HepG2 (cell line): ENCODE data around the gene TTC31. TPM values are rescaled to one million over a fixed set of nuclear protein-coding genes. Genes with fewer than 3 reads are reported as not detected.

Experiments used
- ATAD3A ChIP-seq: sonication (generic); formaldehyde crosslinking; IDR thresholded peaks from 2 replicates; pipeline ENCODE4 v1.4.0; 2020; ENCODE audit warnings: missing genetic modification reagents
- BCL6 ChIP-seq: IDR thresholded peaks from 2 replicates; pipeline ENCODE4 v1.6.1; 2016; ENCODE audit warnings: missing genetic modification reagents, missing compliant biosample characterization
- CC2D1A ChIP-seq: sonication (generic); formaldehyde crosslinking; IDR thresholded peaks from 2 replicates; pipeline ENCODE4 v1.8.1; 2023; ENCODE audit warnings: mild to moderate bottlenecking, missing genetic modification reagents
- DNMT3B ChIP-seq: conservative IDR thresholded peaks from 2 replicates; pipeline ENCODE4 v1.6.1; 2016; ENCODE audit warnings: missing biosample characterization, control low read depth
- EHMT2 ChIP-seq: fragments of 200-600 bp; sonication (generic); IDR thresholded peaks from 2 replicates; pipeline ENCODE4 v1.7.0; 2017; ENCODE audit warnings: antibody characterized with exemption, low read depth, low read length, borderline replicate concordance
- HMGXB4 ChIP-seq, 2 experiments: sonication (generic) in 1 of 2; formaldehyde crosslinking in 1 of 2; IDR thresholded peaks; 2 replicates each; pipeline versions ENCODE4 v1.4.0 to v1.6.1; 2018 to 2020; ENCODE audit warnings: missing genetic modification reagents in 2 of 2, borderline replicate concordance in 1 of 2, low read depth in 1 of 2, mild to moderate bottlenecking in 1 of 2, missing biosample characterization in 1 of 2
- NR0B2 ChIP-seq: sonication (generic); formaldehyde crosslinking; IDR thresholded peaks from 2 replicates; pipeline ENCODE4 v1.4.0; 2020; ENCODE audit warnings: mild to moderate bottlenecking, missing genetic modification reagents
- RFXAP ChIP-seq: sonication (generic); formaldehyde crosslinking; IDR thresholded peaks from 2 replicates; pipeline ENCODE4 v1.4.0; 2020; ENCODE audit warnings: missing genetic modification reagents, borderline replicate concordance
- SNAPC2 ChIP-seq: sonication (generic); formaldehyde crosslinking; IDR thresholded peaks from 2 replicates; pipeline ENCODE4 v1.8.1; 2022; ENCODE audit warnings: mild to moderate bottlenecking, missing genetic modification reagents
- SRF ChIP-seq: IDR thresholded peaks from 2 replicates; pipeline ENCODE4 v1.6.1; 2011; ENCODE audit warnings: mild to moderate bottlenecking, low read depth, low read length, moderate library complexity
- TBP ChIP-seq: sonication (generic); formaldehyde crosslinking; IDR thresholded peaks from 2 replicates; pipeline ENCODE4 v1.5.0; 2020; ENCODE audit warnings: missing genetic modification reagents
- ZBTB34 ChIP-seq: sonication (generic); formaldehyde crosslinking; IDR thresholded peaks from 2 replicates; pipeline ENCODE4 v1.8.0; 2022; ENCODE audit warnings: mild to moderate bottlenecking, missing genetic modification reagents
- ZFP1 ChIP-seq: IDR thresholded peaks from 2 replicates; pipeline ENCODE4 v1.6.1; 2016
- ZNF552 ChIP-seq: sonication (generic); formaldehyde crosslinking; IDR thresholded peaks from 2 replicates; pipeline ENCODE4 v1.9.0; 2022; ENCODE audit warnings: missing genetic modification reagents, mild to moderate bottlenecking, borderline replicate concordance
- ZNF839 ChIP-seq: sonication (generic); formaldehyde crosslinking; IDR thresholded peaks from 2 replicates; pipeline ENCODE4 v1.4.0; 2020; ENCODE audit warnings: missing genetic modification reagents, mild to moderate bottlenecking, borderline replicate concordance
- polyA plus RNA-seq, 8 experiments: library from polyadenylated mRNA; depleted of rRNA in 3 of 8; stranded (reverse) in 7 of 8; unstranded in 1 of 8; fragments of >200 nt; fragmentation: Illumina TruSeq in 4 of 8; extraction: Trizol in 4 of 8; gene quantifications; 2 replicates each; pipeline versions ENCODE4 v1.2.1 to v1.2.3, GENCODE V29; 2011 to 2016; ENCODE audit warnings: low read depth in 4 of 8, missing spikeins in 1 of 8, mixed read lengths in 1 of 8; ENCODE audit not compliant: insufficient read depth in 1 of 8
- total RNA-seq, 5 experiments: library from RNA; depleted of rRNA; stranded (reverse); fragments of >200 nt; fragmentation: Illumina TruSeq; extraction: Trizol; gene quantifications; 2 replicates each; pipeline ENCODE4 v1.2.3, GENCODE V29; 2016; ENCODE audit warnings: low read depth in 1 of 5
- TF ChIP-seq, protein P1 (sequence below): sonication (generic); formaldehyde crosslinking; IDR thresholded peaks from 2 replicates; pipeline ENCODE4 v1.8.0; 2022; ENCODE audit warnings: mild to moderate bottlenecking, missing genetic modification reagents; ENCODE audit not compliant: insufficient replicate concordance
- TF ChIP-seq, protein P2 (sequence below): sonication (generic); formaldehyde crosslinking; IDR thresholded peaks from 2 replicates; pipeline ENCODE4 v1.5.1; 2020; ENCODE audit warnings: missing genetic modification reagents, mild to moderate bottlenecking, borderline replicate concordance
- TF ChIP-seq, protein P3 (sequence below): sonication (generic); formaldehyde crosslinking; IDR thresholded peaks from 2 replicates; pipeline ENCODE4 v1.9.0; 2021; ENCODE audit warnings: missing genetic modification reagents, mild to moderate bottlenecking, borderline replicate concordance
- TF ChIP-seq, protein P4 (sequence below): sonication (generic); formaldehyde crosslinking; IDR thresholded peaks from 2 replicates; pipeline ENCODE4 v1.4.0; 2020; ENCODE audit warnings: mild to moderate bottlenecking, missing genetic modification reagents, borderline replicate concordance

The TTC31 gene
- total and polyA plus RNA-seq, 2 of the 13 experiments (the other 11 are each of a cell fraction or from before 2014, with no cell fraction given), result 28.3 to 39.5 TPM

GRCh38 chr2:74457549-74458131 lies 25.2 kb upstream of the TTC31 start (continued):
- TF ChIP-seq, protein P1, sequence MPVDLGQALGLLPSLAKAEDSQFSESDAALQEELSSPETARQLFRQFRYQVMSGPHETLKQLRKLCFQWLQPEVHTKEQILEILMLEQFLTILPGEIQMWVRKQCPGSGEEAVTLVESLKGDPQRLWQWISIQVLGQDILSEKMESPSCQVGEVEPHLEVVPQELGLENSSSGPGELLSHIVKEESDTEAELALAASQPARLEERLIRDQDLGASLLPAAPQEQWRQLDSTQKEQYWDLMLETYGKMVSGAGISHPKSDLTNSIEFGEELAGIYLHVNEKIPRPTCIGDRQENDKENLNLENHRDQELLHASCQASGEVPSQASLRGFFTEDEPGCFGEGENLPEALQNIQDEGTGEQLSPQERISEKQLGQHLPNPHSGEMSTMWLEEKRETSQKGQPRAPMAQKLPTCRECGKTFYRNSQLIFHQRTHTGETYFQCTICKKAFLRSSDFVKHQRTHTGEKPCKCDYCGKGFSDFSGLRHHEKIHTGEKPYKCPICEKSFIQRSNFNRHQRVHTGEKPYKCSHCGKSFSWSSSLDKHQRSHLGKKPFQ (CRISPR knock-in tag), result peak; percentile 65
- TF ChIP-seq, protein P2, sequence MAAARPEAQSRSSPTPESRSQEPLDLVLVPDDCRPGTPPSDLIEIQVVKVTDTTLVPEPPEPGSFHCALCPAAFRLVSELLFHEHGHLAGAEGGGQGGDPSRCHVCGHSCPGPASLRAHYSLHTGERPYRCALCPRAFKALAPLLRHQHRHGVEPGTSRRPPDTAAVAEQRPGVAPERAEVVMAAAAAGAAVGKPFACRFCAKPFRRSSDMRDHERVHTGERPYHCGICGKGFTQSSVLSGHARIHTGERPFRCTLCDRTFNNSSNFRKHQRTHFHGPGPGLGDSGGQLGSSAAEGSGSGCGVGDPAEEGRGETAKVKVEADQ (CRISPR knock-in tag), result no peak; the same call in 1 of the 2 replicates
- TF ChIP-seq TBP, result no peak
- peak; percentile 24; the same call in 1 of the 2 replicates for TF ChIP-seq BCL6 (CRISPR knock-in tag)
- TF ChIP-seq, protein P3, sequence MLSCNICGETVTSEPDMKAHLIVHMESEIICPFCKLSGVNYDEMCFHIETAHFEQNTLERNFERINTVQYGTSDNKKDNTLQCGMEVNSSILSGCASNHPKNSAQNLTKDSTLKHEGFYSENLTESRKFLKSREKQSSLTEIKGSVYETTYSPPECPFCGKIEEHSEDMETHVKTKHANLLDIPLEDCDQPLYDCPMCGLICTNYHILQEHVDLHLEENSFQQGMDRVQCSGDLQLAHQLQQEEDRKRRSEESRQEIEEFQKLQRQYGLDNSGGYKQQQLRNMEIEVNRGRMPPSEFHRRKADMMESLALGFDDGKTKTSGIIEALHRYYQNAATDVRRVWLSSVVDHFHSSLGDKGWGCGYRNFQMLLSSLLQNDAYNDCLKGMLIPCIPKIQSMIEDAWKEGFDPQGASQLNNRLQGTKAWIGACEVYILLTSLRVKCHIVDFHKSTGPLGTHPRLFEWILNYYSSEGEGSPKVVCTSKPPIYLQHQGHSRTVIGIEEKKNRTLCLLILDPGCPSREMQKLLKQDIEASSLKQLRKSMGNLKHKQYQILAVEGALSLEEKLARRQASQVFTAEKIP, result no peak
- TF ChIP-seq ZFP1, result no peak
- TF ChIP-seq, protein P4, sequence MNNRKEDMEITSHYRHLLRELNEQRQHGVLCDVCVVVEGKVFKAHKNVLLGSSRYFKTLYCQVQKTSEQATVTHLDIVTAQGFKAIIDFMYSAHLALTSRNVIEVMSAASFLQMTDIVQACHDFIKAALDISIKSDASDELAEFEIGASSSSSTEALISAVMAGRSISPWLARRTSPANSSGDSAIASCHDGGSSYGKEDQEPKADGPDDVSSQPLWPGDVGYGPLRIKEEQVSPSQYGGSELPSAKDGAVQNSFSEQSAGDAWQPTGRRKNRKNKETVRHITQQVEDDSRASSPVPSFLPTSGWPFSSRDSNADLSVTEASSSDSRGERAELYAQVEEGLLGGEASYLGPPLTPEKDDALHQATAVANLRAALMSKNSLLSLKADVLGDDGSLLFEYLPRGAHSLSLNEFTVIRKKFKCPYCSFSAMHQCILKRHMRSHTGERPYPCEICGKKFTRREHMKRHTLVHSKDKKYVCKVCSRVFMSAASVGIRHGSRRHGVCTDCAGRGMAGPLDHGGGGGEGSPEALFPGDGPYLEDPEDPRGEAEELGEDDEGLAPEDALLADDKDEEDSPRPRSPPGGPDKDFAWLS (CRISPR knock-in tag), result no peak
- no peak for TF ChIP-seq CC2D1A (CRISPR knock-in tag)
- TF ChIP-seq NR0B2, result peak; percentile 60
- TF ChIP-seq ZNF839 (CRISPR knock-in tag), result no peak
- peak; percentile 88 for TF ChIP-seq ZNF552
- peak; percentile 84 for TF ChIP-seq ZBTB34 (CRISPR knock-in tag)
- no peak for TF ChIP-seq RFXAP (CRISPR knock-in tag)
- TF ChIP-seq EHMT2, result no peak
- TF ChIP-seq SRF, result no peak
- TF ChIP-seq DNMT3B (CRISPR knock-in tag), result no peak
- no peak for TF ChIP-seq ATAD3A (CRISPR knock-in tag)
- peak in 1 of 2 experiments; percentile 39; a peak in 3 of 4 replicates for TF ChIP-seq HMGXB4 (CRISPR knock-in tag; IDR thresholded peaks at IDR 0.05; ENCODE audit: borderline replicate concordance in 1 of 2, low read depth in 1 of 2)
- peak; percentile 81; the same call in 1 of the 2 replicates for TF ChIP-seq SNAPC2 (CRISPR knock-in tag)
